Calu3 (cell line): ENCODE results near the gene ADGRD1. TPM values are rescaled to one million over a fixed set of nuclear protein-coding genes. Genes with fewer than 3 reads are reported as not detected.

Experiments
- BruUV-seq: library from RNA; stranded (reverse); fragments of 400-500 nt; replicated peaks from 2 replicates; lab custom pipeline; 2021; lab: Mats Ljungman, UMichigan
- CTCF ChIA-PET: fragments of 300-600 bp; sonication (Branson Sonifier 250); formaldehyde crosslinking; loops from one replicate; lab custom pipeline; 2022; ENCODE audit warnings: antibody characterized with exemption; lab: Charles Lee
- DNase-seq: peaks from one replicate; pipeline ENCODE4 v3.0.0; 2022
- H3K27ac Mint-ChIP-seq: one replicate; pipeline ENCODE4 v1.8.0; 2022; ENCODE audit warnings: mixed read lengths; ENCODE audit not compliant: unreplicated experiment
- H3K27me3 Mint-ChIP-seq: one replicate; pipeline ENCODE4 v1.8.0; 2022; ENCODE audit warnings: mixed read lengths; ENCODE audit not compliant: unreplicated experiment
- H3K36me3 Mint-ChIP-seq: one replicate; pipeline ENCODE4 v1.8.0; 2022; ENCODE audit warnings: mild to moderate bottlenecking, moderate library complexity, mixed read lengths; ENCODE audit not compliant: insufficient read depth, unreplicated experiment
- H3K4me1 Mint-ChIP-seq: one replicate; pipeline ENCODE4 v1.8.0; 2022; ENCODE audit warnings: mild to moderate bottlenecking, low read depth, mixed read lengths; ENCODE audit not compliant: unreplicated experiment
- H3K4me3 Mint-ChIP-seq: one replicate; pipeline ENCODE4 v1.8.0; 2022; ENCODE audit warnings: mild to moderate bottlenecking, low read depth, moderate library complexity, mixed read lengths; ENCODE audit not compliant: unreplicated experiment
- H3K9me3 Mint-ChIP-seq: one replicate; pipeline ENCODE4 v1.8.0; 2022; ENCODE audit warnings: low read depth, mixed read lengths; ENCODE audit not compliant: unreplicated experiment
- intact Hi-C: fragments of 100-400 bp; cut with micrococcal nuclease; formaldehyde crosslinking; loops from one replicate; pipeline ENCODE4 v1.10.0; 2022; ENCODE audit not compliant: unreplicated experiment
- total RNA-seq: library from RNA; stranded (reverse); gene quantifications from 2 replicates; pipeline ENCODE4 v1.2.3, GENCODE V29; 2022
- TF ChIP-seq, protein P1 (sequence below): fragments of 200-600 bp; IDR thresholded peaks from one replicate; pipeline ENCODE4 v1.8.0; 2022; ENCODE audit warnings: antibody characterized with exemption; ENCODE audit not compliant: unreplicated experiment

The ADGRD1 gene
- total RNA-seq, 1 experiment from 2014 or later, result not detected

- H3K4me3 Mint-ChIP-seq, result no peak overlapping the region
- peaks cover 5% of the 10 kb centered on the region for H3K36me3 Mint-ChIP-seq
- BruUV-seq, result no TSS peak
- peaks cover 44% of the 10 kb centered on the region for H3K27me3 Mint-ChIP-seq
- TF ChIP-seq, protein P1, sequence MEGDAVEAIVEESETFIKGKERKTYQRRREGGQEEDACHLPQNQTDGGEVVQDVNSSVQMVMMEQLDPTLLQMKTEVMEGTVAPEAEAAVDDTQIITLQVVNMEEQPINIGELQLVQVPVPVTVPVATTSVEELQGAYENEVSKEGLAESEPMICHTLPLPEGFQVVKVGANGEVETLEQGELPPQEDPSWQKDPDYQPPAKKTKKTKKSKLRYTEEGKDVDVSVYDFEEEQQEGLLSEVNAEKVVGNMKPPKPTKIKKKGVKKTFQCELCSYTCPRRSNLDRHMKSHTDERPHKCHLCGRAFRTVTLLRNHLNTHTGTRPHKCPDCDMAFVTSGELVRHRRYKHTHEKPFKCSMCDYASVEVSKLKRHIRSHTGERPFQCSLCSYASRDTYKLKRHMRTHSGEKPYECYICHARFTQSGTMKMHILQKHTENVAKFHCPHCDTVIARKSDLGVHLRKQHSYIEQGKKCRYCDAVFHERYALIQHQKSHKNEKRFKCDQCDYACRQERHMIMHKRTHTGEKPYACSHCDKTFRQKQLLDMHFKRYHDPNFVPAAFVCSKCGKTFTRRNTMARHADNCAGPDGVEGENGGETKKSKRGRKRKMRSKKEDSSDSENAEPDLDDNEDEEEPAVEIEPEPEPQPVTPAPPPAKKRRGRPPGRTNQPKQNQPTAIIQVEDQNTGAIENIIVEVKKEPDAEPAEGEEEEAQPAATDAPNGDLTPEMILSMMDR, result no peak
- H3K27ac Mint-ChIP-seq, result no peak overlapping the region
- intact Hi-C loops, result no loop called here
- no peaks in the 10 kb centered on the region for H3K4me1 Mint-ChIP-seq
- no peak for DNase-seq
- CTCF ChIA-PET, result no interaction called here
- peaks cover 18% of the 10 kb centered on the region for H3K9me3 Mint-ChIP-seq
Measured at GRCh38 chr12:131038961-131039950, 85.5 kb downstream of the ADGRD1 start.

DNA sequence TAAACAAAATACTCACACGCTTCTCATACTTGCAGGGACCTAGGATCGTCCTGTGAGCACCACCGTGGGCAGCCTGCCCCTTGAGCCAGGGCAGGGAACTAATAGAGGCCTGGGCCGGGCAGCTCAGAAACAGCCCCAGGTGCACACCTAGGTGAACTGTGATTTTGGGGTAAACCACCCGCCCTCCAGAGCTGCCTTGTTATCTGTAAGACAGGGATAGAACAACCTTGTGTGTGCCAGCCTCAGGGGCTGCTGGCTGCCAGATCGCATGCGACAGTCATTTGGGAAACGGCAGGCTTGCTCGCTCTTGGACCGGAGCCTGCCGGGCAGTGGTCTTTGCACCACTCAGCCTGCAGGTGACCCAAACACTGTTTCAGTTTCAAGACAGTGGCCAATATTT is 86.8 kb downstream of the ADGRD1 start:
- TF ChIP-seq, protein P1, result no peak
- Mint-ChIP-seq H3K9me3 (peaks cover 16% of the 10 kb centered on the region), H3K27ac (no peak overlapping the region), H3K4me1 (no peaks in the 10 kb centered on the region), H3K27me3 (peaks cover 32% of the 10 kb centered on the region), H3K36me3 (peaks cover 5% of the 10 kb centered on the region), H3K4me3 (no peak overlapping the region)
- DNase-seq, result no peak
- CTCF ChIA-PET, result no interaction called here
- no TSS peak for BruUV-seq
- intact Hi-C loops, result no loop called here

- Mint-ChIP-seq H3K4me1 (no peaks in the 10 kb centered on the region), H3K4me3 (no peak overlapping the region), H3K9me3 (peaks cover 12% of the 10 kb centered on the region), H3K27ac (no peak overlapping the region), H3K36me3 (peaks cover 5% of the 10 kb centered on the region), H3K27me3 (peaks cover 30% of the 10 kb centered on the region)
- TF ChIP-seq, protein P1, result no peak
- BruUV-seq, result no TSS peak
- DNase-seq, result no peak
- CTCF ChIA-PET, result interaction anchor here (0.6 kb wide), 1 partner anchor 345 kb away, joined by 4 read pairs; no protein-coding TSS in a partner anchor
- intact Hi-C loops, result no loop called here
Measured at GRCh38 chr12:131041216-131041967, 87.7 kb downstream of the ADGRD1 start.

GRCh38 chr12:131041968-131042833 is 88.5 kb downstream of the ADGRD1 start:
- Mint-ChIP-seq H3K27me3 (peaks cover 30% of the 10 kb centered on the region), H3K4me1 (no peaks in the 10 kb centered on the region), H3K4me3 (no peak overlapping the region), H3K9me3 (peaks cover 7% of the 10 kb centered on the region), H3K27ac (no peak overlapping the region), H3K36me3 (peaks cover 5% of the 10 kb centered on the region)
- BruUV-seq, result no TSS peak
- intact Hi-C loops, result no loop called here
- CTCF ChIA-PET, result no interaction called here
- DNase-seq, result no peak
- TF ChIP-seq, protein P1, result no peak
